HG02759 (cell line): Measurements from ENCODE around the gene TRIP13.
"Not testable (repeated sequence)": the region's sequence is repeated elsewhere in the genome, so short reads cannot be mapped to it uniquely, and the experiment has no call there.

Source experiments
- ATAC-seq: cut with Tn5 transposase; IDR thresholded peaks from one replicate; pipeline ENCODE4 v1.9.1; 2021; ENCODE audit warnings: mild to moderate bottlenecking, moderate library complexity; ENCODE audit not compliant: unreplicated experiment

Gene TRIP13

DNA sequence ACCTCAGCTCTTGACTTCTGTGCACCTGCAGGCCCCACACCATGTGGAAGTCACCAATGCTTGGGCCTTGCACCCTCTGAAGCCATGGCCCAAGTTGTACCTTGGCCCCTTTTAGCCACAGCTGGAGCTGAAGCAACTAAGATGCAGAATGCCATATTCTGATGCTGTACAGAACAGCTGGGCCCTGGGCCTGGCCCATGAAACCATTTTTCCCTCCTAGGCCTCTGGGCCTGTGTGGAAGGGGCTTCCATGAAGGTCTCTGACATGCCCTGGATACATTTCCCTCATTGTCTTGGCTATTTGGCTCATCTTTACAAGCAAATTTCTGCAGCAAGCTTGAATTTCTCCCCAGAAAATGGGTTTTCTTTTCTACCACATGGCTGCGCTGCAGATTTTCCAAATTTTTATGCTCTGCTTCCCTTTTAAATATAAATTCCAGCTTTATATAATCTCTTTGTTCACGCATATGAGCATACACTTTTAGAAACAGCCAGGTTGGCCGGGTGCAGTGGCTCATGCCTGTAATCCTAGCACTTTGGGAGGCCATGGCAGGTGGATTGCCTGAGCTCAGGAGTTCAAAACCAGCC, 41.8 kb downstream of the TRIP13 start:
- ATAC-seq: not testable (repeated sequence)

DNA sequence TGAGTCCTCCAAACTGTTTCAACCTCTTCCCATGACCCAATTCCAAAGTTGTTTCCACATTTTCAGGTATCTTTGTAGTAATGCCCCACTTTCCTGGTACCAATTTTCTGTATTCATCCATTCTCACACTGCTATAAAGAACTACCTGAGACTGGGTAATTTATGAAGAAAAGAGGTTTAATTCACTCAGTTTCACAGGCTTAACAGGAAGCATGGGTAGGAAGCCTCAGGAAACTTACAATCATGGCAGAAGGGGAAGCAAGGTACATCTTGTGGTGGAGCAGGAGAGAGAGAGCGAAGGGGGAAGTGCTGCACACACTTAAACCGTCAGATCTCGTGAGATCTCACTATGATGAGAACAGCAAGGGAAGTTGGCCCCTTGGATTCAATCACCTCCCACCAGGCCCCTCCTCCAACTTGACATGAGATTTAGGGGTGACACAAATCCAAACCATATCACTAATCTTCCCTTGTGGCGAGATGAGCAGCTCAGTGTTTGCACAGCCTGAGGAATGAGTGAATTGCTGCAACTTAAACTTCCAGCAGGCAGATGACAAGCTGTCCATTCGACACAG, 42.9 kb downstream of the TRIP13 start:
- no peak for ATAC-seq

DNA sequence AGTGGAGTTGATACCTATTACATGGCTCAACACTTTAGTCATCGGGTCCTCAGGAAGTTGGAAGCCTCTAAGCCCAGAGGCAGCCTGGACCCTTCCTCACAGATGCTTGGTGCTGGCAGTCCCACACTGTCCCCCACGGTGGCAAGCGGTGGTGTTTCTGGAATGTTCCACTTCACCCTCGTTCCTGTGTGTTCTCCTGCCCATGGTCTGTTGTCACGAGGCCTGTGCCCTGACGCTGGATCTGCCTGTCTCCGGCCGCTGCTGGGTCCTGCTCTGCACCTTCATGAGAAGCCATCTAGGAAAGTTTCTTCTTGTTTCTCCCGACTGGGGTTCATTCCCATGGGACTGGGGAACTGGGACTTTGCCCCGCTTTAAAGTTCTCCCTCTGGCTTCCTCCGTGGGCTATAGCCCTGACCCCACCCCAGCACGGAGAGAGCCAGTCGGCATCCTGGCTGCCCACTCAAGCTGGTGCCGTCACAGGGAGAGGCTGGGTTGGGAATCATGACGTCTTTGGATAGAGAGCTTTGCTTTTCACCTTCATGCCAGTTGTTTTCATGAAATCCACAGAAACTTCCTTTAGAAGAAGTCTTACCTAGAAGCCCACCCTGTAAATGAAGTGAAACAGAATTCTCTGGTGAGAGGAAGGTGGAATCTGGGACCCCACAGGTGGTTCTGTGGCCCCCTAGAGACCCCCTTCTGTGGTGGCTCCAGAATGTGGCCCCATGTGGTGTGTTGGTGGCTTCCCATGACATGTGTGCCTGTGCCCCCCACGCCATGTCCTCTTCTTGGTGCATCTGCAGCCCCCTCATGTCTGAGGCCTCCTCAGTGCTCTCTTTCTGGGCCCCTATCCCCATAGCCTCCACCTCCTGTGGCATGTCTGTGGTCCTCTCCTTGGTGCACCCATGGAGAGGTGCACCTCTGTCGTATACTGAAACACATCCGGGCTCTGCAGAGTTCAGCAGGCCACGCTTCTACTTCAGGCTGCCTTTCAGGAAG, 43.8 kb downstream of the TRIP13 start:
- ATAC-seq: no peak

DNA sequence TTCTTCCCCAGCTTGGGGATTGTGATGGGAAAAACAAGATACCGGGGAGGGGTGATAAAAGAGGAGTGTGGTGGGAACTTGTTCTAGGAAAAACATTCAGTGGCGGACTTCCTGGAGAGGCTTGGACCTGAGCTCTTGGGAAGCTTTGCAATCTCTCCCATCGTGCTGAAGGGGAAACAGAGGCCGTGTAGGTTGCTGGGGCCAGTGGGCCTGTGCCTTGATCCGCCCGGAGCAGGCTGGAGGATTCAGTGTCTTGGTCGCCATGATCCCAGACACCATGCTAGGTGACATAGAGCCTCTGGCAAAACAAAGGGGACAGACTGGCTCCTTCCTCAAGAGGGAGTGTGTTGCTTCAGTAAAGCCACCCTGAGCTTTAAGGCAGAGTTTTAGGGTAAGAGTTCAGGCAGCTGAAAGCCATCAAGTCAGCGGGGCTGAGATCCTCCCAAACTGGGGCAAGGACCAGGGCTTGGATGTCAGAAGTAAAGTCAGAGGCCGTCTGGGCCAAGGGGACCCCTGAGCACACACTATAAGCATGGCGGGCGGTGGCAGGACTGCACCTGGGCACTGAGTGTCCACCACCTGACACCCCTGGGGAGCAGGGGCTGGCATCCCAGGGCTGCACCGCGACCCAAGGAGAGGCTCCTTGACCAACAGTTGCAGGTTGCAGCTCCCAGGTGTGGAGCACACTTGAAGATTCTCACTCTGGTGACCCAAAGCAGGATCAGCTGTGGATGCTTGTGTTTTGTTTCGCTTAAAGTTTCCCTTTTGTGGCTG, 44.7 kb downstream of the TRIP13 start:
- ATAC-seq: no peak

DNA sequence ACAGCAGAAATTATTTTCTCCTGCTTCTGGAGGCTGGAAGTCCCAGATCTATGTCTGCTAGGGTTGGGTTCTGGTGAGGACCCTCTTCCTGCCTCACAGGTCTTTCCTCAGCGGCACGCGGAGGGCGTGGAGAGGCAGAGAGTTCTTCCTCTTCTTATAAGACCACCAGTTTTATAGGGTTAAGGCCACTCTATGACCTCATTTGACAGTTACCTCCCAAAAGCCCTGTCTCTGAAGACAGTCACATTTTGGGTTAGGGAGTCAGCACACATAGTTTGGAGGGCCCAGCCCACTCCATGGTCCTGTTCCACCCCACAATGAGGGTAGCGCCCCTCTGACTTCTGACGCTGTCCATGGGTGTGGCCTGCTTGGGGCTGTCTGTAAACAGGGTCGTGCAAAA, 46.7 kb downstream of the TRIP13 start:
- ATAC-seq: no peak

DNA sequence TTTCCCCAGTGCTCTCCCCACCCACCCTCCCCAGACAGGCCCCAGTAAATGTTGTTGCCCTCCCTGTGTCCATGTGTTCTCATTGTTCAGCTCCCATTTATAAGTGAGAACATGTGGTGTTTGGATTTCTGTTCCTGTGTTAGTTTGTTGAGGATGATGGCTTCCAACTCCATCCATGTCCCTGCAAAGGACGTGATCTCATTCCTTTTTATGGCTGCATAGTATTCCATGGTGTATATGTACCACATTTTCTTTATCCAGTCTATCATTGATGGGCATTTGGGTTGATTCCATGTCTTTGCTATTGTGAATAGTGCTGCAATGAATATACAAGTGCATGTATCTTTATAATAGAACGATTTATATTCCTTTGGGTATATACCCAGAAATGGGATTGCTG, 48.1 kb downstream of the TRIP13 start:
- not testable (repeated sequence) for ATAC-seq

DNA sequence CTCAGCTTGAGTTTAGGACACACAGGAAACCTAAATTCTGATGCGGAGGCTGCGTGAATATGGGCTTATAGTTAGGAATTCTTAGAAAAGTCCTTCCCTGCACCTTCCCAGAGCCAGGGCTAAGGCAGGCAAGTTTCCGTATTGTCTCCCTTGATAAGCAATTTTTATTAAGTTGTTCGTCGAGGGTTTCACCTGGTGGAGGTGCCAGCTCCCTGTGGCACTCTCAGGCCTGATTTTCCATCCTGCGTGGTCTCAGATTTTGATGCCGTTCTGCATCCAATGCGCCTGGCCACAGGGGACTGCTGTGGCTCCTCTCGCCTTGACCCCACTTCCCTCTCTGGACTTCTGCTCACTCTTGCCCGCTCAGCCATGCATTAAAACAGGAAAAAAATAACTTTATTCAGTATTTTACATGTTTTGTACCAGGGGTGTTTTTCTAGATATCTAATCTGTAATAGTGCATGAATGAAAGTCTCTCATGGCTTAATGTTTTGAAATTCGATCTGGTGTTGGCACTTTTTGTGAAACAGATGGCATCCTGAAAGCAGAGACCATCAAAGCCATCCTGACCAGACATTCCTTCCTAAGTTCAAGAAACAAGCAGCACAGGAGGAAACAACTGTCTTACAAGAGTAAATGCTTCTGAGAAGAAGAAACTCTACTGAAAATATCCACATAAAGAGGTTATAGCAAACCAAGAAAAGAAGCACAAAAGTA, 50.7 kb downstream of the TRIP13 start:
- ATAC-seq: no peak

DNA sequence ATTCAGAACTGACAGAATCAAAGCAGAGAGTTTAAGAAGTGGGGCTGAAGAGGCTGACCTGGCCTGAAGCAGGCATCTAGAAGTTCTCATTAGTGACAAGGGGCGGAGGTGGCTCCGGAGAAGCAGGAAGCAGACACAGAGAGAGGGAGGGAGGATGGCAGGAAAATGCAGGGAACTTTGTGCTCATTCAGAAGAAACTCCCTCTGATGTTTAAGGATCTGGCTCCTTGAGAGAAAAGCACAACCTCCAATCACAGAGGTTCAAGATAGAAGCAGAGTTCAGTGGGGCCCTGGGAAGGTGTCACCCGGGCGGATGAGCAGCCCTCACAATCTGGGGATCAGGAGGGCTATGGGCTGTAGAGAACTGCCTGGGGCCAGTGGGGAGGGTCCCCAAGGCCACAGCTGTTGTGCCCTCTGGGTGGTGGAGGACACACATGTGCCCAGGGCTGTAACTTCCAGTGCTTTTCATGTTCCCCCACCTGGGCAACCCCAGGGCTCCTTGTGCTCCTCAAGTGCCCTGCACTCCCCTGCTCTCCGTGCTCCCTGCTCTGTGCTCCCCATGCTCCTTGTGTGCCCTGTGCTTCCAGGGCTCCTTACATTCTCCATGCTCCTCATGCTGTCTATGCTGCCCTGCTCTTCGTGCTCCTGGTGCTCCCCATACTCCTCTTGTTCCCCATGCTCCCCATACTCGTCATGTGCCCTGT, 51.4 kb downstream of the TRIP13 start:
- no peak for ATAC-seq

DNA sequence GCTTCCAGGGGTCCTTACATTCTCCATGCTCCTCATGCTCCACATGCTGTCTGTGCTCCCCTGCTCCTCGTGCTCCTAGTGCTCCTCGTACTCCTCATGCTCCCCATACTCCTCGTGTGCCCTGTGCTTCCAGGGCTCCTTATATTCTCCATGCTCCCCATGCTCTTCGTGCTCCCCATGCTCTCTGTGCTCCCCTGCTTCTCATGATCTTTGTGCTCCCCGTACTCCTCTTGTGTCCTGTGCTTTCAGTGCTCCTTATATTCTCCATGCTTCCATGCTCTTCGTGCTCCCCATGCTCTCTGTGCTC, 51.9 kb downstream of the TRIP13 start:
- ATAC-seq: no peak

DNA sequence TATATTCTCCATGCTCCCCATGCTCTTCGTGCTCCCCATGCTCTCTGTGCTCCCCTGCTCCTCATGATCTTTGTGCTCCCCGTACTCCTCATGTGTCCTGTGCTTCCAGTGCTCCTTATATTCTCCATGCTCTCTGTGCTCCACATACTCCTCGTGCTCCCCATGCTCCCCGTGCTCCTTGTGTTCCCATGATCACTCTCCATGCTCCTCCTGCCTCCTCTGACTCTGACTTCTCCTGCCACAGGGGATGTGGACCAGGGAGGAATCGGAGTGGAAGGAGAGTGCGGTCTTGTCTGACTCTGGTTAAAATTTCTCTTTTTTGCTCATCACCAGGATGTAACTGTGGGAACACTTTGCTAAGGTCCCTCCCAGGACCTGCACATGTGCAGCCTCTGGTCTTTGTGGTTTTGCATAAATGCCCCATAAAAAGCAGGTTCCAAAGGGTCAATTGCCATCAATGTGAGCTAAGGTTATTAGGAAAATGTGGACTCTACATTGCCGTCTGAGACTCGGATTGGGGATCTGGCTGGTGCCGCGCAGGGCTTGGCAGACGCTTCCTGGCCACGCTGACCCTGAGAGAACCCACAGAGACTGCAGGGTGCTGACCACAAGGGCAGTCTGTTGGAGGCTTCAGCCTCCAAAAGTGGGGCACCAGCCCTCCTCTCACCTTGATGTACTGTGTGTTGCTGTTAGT, 52.5 kb downstream of the TRIP13 start:
- no peak for ATAC-seq

DNA sequence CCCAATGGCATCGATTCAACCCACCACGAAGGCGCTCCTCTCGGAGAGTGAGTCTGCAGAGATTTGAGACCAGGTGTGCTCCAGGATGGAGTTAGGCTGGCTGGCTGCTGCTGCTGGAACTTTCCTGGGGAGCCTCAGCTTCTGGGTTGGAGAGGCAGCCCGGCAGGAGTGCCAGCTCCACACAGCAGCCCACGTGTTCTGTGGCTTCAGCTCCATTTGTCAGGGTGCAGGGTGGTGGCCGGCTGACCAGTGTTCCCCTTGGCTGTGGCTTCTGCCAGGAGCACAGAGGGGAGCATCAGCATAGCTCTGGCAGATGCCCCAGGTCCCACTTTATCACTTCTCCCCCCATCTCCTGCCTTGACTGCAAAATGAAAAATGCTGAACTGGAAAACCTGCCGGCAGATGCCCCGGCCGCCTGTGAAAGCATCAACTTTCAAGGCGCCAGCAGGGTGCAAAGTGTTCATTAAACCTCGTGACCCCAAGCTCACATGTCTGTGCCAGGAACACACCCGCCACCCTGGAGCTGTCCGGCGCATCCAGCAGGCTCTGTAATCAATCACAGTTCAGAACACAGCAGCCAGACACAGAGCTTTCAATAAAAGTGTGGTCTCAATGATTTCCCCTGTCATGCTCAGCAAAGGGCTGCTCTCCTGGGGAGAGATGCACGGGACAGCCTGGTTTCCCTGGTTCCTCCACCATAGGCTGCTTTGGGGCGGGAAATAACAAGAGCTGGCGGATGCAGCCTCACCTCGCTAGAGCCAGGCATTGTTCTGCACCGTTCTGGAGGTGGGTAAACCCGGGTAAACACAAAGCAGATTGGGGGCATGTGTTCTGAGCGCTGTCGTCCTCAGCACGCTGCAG, 53.2 kb downstream of the TRIP13 start:
- no peak for ATAC-seq

DNA sequence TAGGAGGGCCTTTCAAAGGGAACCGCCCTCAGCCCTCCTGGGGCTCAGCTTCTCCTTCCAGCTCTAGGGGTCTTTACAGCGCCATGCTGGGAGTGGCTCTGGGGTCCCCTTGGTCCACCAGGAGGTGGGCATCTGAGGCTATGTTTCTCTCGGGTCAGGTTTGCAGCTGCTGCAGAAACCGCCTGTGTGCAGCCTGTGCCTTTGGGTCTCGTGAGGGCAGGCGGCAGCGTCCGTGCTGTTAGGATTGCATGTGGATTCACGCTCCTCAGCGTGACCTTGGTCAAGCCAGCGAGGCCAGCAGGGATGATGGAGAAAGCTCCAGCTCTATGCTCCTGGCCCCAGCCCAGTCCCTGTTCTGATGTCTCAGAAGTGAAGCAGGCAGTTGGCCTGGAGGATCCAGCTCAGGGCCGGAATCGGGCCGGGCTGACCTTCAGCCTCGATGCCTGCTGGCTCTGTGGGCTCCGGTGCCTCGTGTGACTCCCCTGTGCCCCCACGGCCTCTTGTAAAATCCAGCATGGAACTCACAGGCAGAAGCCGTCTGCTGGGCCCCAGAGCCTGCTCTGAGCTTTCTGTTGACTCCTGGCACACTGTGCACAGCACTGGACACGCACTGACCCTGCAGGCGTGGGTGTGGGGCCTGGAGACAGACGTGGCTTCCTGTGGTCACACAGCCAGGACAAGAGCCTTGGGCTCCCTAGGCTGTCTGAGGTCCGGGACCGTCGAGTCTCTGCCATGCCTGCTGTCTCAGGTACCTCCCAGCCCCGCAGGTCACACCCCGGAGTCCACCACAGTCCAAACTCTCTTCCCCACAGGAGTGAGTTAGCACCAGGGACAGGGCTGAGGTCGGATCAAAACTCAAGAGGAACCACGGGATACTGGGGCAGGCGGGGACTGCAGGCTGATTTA, 54.3 kb downstream of the TRIP13 start:
- ATAC-seq: no peak

DNA sequence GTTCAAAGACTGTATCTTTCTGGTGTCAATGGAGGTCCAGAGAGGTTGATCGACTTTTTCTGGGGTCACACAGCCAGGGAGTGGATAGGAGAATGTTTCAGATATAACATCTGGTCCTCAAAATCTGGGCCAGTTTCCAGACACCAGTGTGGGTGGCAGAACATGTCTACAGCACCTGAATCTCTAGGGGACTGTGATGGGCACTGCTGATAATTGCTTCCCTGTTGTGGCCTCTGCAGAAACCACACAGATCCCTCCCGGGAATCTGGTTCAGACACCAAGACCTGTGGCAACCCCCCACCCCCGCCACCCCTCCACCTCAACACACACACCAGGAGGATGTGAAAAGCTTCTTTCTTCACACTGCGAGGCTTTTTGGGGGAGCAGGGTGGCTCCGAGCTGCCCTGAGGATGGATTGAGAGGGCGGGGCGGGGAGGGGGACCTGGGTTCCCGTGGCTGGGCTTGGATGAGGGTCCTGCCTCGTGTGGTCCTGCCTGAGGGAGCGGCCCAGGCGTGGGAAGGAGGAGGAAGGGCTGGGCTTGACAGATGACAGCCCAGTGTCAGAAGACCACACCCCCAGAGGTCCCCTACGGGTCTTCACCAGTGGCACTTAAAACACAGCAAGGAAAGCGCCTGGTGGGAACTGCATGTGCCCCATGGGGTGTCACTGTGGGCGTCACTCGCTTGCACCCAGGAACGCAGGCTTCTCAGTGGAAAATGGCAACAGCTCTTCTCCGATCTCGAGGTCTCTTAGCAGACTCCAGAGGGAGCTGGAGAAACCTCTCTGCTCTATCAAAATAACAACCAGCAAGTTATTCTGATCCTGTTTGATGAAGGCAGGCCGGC, 55.2 kb downstream of the TRIP13 start:
- ATAC-seq: no peak

DNA sequence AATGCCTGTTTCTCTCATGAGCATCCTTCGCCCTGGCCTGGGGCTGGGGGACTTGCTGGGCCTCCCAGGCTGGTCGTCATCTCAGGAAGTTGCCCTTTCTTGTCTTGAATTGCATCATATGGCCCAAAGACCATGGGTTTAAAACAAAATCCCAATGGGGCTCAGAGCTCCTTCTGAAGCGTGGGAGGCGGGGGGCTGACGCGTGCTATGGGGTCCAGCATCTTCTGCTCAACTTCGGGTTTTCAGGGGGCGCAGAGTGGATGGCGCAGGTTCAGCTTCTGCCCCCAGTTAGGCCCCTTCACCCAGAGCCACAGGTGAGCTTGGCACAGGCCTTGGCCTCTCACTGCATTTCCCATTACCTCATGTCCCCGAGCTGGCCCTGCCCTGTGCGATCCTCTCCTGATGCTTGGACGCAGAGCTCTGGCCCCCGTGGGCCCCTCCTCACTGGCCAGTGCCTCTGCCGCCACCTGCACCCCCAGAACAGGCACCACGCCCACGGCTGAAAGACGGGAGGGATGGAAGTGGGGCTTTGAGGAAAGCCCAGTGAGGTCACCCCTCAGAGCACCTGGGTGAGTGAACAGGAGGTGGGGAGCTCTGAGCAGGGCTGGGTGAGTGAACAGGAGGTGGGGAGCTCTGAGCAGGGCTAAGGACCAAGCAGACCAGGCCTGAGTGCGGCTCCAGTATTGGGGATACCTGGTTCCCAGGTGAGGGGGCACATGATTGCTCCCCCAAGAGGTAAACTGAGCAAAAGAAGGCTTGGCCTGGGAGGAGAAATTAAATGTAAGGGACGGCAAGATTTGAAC, 56.0 kb downstream of the TRIP13 start:
- no peak for ATAC-seq

DNA sequence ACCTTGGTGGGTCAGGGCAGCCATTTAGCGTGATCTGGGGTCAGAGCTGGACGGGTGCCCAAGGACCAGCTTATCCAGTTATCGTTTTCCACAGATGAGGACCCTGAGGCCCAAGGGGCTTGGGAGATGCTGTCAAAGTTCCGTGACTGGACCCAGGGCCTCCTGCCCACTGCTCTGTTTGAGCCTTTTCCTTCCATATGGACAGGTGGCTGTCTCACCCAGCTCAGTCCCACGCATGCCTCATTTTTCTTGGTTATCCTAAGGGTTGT, 56.5 kb downstream of the TRIP13 start:
- ATAC-seq: no peak
